Measurements from ENCODE around the gene MEIOC. TPM values are rescaled to one million over a fixed set of nuclear protein-coding genes. Genes with fewer than 3 reads are reported as not detected.
A peak's percentile ranks its signal among the peaks of the same experiment; 100 is the strongest.
"Not testable (repeated sequence)": the region's sequence is repeated elsewhere in the genome, so short reads cannot be mapped to it uniquely, and the experiment has no call there.

The MEIOC gene
- total RNA-seq, 2 experiments from 2014 or later, result not detected

DNA sequence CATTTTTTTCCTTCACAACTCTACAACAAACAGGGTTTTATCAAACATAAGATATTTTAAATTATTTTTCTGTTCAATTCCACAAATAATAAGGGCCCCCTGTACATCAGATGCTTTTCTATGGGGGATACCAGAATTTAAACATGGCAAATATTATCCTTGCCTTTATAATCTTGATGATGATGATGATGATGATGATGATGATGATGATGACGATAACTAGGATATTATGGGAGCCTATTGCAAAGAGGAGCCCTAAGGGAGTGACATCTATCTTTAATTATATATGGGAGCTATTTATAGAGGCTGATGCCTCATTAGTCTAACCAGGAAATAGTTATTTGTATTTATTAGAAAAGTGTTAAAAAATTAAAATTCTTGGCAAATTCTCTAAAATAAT, 6.8 kb downstream of the MEIOC start:
- no peak for ATAC-seq
- CTCF ChIA-PET, result interaction anchor here (1.2 kb wide), 1 partner anchor 140 kb away, joined by 4 read pairs; no protein-coding TSS in a partner anchor

DNA sequence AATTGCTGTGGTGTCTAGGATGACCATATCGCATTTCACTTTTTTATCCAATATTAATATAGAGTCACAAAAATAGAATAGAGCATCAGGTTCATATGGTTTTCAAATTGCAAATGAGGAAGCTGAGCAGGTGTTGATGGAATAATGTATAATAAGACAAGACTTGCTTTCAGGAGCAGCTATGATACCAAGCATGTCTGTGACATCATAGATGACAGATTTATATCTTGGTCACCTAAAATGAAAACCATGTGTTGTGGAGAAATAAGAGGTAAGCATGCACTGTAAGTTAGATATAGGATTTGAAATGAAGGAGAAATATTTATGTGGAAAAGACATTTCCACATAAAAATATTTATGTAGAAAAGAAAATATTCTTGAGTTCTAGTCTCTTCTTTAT, 8.6 kb downstream of the MEIOC start:
- DNase-seq (no peak), ATAC-seq (no peak)
- no peaks in the 10 kb centered on the region for H3K9me3 Mint-ChIP-seq (ENCODE audit: low read depth)
- CTCF ChIA-PET, result no interaction called here
- H3K36me3 Mint-ChIP-seq, result no peaks in the 10 kb centered on the region
- no peak overlapping the region for H3K27ac Mint-ChIP-seq
- H3K4me1 Mint-ChIP-seq, result no peaks in the 10 kb centered on the region
- H3K4me3 Mint-ChIP-seq, result no peak overlapping the region
- peaks cover 31% of the 10 kb centered on the region for H3K27me3 Mint-ChIP-seq

More for the DNA sequence above, 6.8 kb downstream of the MEIOC start:
- Mint-ChIP-seq H3K4me1 (no peaks in the 10 kb centered on the region), H3K9me3 (ENCODE audit: low read depth) (no peaks in the 10 kb centered on the region), H3K36me3 (no peaks in the 10 kb centered on the region), H3K4me3 (no peak overlapping the region), H3K27me3 (peaks cover 34% of the 10 kb centered on the region), H3K27ac (no peak overlapping the region)
- no peak for DNase-seq

DNA sequence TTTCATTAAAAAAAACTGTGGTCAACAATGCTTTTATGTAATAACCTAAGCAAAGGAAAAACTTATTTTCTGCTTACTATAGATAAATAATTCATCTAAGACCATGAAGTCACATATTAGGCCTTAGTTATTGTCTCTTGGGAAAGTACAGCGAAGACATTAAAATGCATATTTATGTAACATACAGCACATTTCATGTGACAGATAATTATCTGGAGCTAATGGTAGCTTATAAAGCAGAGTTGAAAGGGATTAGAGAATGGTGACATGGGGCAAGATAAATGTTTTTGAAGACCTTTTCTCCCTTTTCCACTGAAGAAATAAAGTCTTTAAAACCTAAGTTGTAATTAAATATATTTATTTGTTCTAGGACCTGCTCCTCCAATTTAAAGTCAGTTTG, 9.7 kb downstream of the MEIOC start:
- no peak for ATAC-seq
- Mint-ChIP-seq H3K4me3 (no peak overlapping the region), H3K27me3 (peaks cover 26% of the 10 kb centered on the region), H3K9me3 (ENCODE audit: low read depth) (no peaks in the 10 kb centered on the region), H3K27ac (no peak overlapping the region), H3K36me3 (no peaks in the 10 kb centered on the region), H3K4me1 (no peaks in the 10 kb centered on the region)
- CTCF ChIA-PET, result interaction anchor here (1.8 kb wide), 1 partner anchor 132 kb away, joined by 5 read pairs; no protein-coding TSS in a partner anchor
- DNase-seq, result no peak

DNA sequence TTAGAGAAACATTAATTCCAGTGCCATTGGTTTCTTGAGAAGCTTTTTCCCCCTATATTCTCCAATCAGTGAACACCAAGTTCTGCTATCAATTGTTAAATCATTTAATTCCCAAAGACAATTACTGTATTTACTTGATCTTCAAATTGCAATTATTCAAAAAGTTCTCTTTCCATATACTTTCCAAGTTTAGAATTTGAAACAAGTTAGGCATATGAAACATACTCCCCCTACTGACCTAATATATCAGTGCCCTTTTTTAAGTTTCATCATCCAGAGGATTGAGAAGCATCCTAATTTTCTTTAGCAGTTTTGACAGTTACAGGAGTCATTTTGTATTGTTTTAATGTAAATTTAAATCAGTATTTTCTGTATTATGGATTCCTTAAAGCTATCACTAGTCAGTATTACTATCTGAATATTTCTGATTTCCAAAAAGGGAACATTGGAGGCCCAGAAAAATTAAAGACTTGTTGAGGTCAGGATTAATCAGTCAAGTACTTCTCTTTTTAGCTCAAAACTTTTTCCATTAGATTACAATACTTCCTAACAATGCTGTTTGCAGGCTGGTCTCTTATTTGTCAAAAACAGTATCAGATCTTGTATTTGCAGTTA, 16.3 kb downstream of the MEIOC start:
- ATAC-seq, result no peak
- CTCF ChIA-PET, result interaction anchor here (0.9 to 2.0 kb wide), 4 partner anchors 17 to 149 kb away, joined by 3 to 11 read pairs (median 3); partner anchors contain the start of gene CCDC43

DNA sequence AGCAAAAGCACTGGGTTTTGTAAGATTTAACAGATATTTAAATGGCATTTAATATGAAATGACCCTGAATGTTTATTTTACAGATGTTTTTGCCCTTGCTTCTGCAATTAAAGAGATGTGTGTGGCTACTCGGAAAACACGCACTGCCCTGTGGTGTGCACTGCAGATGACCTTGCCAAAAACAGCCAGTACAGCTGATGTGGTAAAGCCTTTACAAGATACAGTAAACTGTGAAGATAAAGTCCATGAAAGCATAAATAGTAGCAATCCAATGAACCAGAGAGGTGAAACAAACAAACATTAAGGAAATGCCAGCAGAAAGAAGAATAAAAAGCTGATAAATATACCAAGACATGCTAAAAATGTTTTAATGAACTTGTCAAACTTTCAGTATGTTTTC, 17.6 kb downstream of the MEIOC start:
- DNase-seq, result no peak
- Mint-ChIP-seq H3K36me3 (peaks cover 7% of the 10 kb centered on the region), H3K4me3 (no peak overlapping the region), H3K4me1 (no peaks in the 10 kb centered on the region), H3K27ac (no peak overlapping the region), H3K27me3 (no peaks in the 10 kb centered on the region), H3K9me3 (ENCODE audit: low read depth) (no peaks in the 10 kb centered on the region)
- no peak for ATAC-seq
- CTCF ChIA-PET, result interaction anchor here (1.1 kb wide), 1 partner anchor 140 kb away, joined by 3 read pairs; no protein-coding TSS in a partner anchor

More for the DNA sequence above, 16.3 kb downstream of the MEIOC start:
- H3K27me3 Mint-ChIP-seq, result peaks cover 4% of the 10 kb centered on the region
- H3K4me3 Mint-ChIP-seq, result no peak overlapping the region
- no peaks in the 10 kb centered on the region for H3K36me3 Mint-ChIP-seq
- DNase-seq, result no peak
- H3K4me1 Mint-ChIP-seq, result no peaks in the 10 kb centered on the region
- no peaks in the 10 kb centered on the region for H3K9me3 Mint-ChIP-seq (ENCODE audit: low read depth)
- H3K27ac Mint-ChIP-seq, result no peak overlapping the region

DNA sequence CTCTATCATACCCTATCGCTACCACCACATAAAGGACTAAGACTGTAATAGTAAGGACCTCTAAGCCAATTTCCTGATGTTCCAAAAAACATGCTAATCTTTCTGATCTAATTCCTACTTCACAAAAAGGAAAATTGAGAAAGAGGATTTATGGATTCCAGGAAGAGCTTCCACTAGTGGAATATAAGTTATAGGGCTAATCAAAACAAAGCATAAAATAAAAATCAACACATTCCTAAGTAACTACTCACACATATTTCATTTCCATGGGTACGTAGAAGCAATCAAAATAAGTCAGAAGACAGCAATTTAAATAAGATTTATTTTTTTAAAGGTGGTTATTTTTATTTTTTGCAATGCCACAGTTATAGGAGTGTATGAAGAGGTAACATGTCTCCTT, 20.9 kb downstream of the MEIOC start:
- DNase-seq (no peak), ATAC-seq (no peak)
- Mint-ChIP-seq H3K36me3 (peaks cover 10% of the 10 kb centered on the region), H3K27ac (no peak overlapping the region), H3K9me3 (ENCODE audit: low read depth) (no peaks in the 10 kb centered on the region), H3K27me3 (no peaks in the 10 kb centered on the region), H3K4me3 (no peak overlapping the region), H3K4me1 (no peaks in the 10 kb centered on the region)
- CTCF ChIA-PET, result interaction anchor here (0.6 kb wide), 1 partner anchor 101 kb away, joined by 3 read pairs; no protein-coding TSS in a partner anchor

DNA sequence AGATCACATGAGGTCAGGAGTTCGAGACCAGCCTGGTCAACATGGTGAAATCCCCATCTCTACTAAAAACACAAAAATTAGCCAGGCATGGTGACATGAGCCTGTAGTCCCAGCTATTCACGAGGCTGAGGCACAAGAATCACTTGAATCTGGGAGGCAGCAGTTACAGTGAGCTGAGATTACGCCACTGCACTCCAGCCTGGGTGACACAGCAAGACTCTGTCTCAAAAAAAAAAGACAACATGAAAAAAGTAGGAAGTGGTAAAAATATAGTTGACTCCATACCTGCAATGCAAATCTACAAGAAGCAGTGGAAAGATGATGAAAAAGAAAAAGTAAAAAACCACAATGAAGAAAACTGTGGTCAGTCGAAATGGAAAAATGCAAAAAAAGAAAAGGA, 27.0 kb downstream of the MEIOC start:
- Mint-ChIP-seq H3K36me3 (peaks cover 18% of the 10 kb centered on the region), H3K4me1 (peaks cover 15% of the 10 kb centered on the region)
- DNase-seq; H3K4me3 Mint-ChIP-seq; H3K9me3 Mint-ChIP-seq (ENCODE audit: low read depth); ATAC-seq; H3K27ac Mint-ChIP-seq; H3K27me3 Mint-ChIP-seq; CTCF ChIA-PET: not testable (repeated sequence)

DNA sequence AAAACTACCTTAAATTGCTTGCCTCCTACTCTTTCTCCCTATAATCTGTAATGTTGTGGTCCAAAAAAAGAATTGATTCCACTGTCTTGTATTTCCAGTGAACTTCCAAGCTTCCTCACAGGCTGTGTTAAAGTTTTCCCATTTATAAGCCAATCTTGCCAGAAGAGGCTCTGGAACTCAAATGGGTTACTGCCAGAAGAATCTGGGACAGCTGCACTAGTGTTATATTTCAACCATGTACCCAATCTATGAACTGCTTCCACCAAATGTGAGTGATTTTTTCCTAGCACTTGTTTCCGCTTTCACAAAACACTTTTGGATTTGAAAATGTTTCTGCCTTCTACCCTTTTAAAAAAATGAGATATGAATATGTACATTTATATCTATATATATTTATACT, 31.5 kb downstream of the MEIOC start:
- CTCF ChIA-PET, result interaction anchor here (0.9 to 1.0 kb wide), 2 partner anchors 21 to 154 kb away, joined by 3 read pairs; partner anchors contain the start of gene DBF4B
- Mint-ChIP-seq H3K27me3 (no peaks in the 10 kb centered on the region), H3K9me3 (ENCODE audit: low read depth) (no peaks in the 10 kb centered on the region), H3K4me1 (peaks cover 37% of the 10 kb centered on the region), H3K27ac (no peak overlapping the region), H3K4me3 (no peak overlapping the region), H3K36me3 (peaks cover 12% of the 10 kb centered on the region)
- no peak for ATAC-seq
- DNase-seq, result no peak

DNA sequence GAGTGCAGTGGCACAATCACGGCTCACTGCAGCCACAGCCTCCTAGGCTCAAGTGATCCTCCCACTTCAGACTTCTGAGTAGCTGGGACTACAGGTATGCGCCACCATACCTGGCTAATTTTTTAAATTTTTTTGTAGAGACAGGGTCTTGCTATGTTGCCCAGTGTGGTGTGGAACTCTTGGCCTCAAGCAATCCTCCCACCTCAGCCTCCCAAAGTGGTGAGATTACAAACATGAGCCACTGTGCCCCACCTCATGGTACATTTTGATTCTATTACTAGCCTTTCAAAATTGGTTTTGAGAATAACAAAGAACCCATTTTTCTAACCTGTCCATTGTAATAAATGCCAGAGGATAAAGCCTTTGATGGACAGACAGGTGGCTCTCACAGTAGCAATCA, 31.9 kb downstream of the MEIOC start:
- H3K27ac Mint-ChIP-seq, result no peak overlapping the region

DNA sequence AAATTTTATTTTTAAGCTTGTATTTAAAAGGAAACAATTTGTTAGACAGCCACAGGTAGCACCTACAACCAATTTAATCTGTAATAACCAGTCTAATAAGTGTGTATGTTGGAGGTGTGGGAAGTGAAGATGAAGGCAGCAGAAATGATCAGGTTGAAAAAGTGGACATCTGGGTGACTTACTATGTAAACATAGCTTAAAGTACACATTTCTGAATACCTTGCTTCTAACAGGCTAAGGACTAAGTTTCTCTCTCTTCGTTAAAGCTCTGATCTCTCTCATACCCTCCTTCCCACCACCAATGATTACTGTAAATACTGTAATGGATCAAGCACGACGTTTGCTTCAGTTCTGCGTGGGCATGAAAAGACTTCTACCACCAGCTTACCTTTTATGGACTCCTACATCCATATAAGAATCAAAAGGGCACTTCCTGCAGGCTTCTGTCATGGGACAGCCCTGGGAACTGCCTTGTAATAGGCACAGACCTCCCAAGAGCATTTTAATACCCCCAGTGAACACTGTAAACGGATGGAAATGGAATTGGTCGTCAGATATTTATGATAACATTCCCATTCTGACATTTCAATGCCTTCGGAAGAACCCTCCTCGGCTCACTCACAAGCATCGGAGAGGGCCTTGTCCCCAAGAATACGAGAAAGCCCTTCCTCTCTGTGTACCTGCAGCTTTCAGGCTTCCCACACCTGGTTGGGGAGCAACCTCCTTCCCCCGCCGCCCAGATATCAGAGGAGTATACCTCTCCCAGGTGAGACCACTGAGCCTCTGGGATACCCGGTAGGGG, 32.6 kb downstream of the MEIOC start:
- ATAC-seq (no peak), DNase-seq (no peak)
- CTCF ChIA-PET, result interaction anchor here (0.6 to 2.5 kb wide), 3 partner anchors 10 to 156 kb away, joined by 3 to 11 read pairs (median 3); no protein-coding TSS in a partner anchor
- peak overlapping the region; percentile 95 for H3K4me3 Mint-ChIP-seq
- H3K27ac Mint-ChIP-seq, result peak overlapping the region; percentile 87
- peaks cover 34% of the 10 kb centered on the region for H3K4me1 Mint-ChIP-seq
- peaks cover 5% of the 10 kb centered on the region for H3K36me3 Mint-ChIP-seq
- H3K9me3 Mint-ChIP-seq (ENCODE audit: low read depth), result no peaks in the 10 kb centered on the region
- H3K27me3 Mint-ChIP-seq, result no peaks in the 10 kb centered on the region

More for the DNA sequence above, 31.9 kb downstream of the MEIOC start:
- no peak for ATAC-seq
- Mint-ChIP-seq H3K4me1 (peaks cover 37% of the 10 kb centered on the region), H3K9me3 (ENCODE audit: low read depth) (no peaks in the 10 kb centered on the region), H3K4me3 (peak overlapping the region; percentile 95), H3K27me3 (no peaks in the 10 kb centered on the region), H3K36me3 (peaks cover 9% of the 10 kb centered on the region)
- CTCF ChIA-PET, result interaction anchor here (0.6 to 2.5 kb wide), 4 partner anchors 11 to 155 kb away, joined by 3 to 11 read pairs (median 3); no protein-coding TSS in a partner anchor
- DNase-seq, result no peak

DNA sequence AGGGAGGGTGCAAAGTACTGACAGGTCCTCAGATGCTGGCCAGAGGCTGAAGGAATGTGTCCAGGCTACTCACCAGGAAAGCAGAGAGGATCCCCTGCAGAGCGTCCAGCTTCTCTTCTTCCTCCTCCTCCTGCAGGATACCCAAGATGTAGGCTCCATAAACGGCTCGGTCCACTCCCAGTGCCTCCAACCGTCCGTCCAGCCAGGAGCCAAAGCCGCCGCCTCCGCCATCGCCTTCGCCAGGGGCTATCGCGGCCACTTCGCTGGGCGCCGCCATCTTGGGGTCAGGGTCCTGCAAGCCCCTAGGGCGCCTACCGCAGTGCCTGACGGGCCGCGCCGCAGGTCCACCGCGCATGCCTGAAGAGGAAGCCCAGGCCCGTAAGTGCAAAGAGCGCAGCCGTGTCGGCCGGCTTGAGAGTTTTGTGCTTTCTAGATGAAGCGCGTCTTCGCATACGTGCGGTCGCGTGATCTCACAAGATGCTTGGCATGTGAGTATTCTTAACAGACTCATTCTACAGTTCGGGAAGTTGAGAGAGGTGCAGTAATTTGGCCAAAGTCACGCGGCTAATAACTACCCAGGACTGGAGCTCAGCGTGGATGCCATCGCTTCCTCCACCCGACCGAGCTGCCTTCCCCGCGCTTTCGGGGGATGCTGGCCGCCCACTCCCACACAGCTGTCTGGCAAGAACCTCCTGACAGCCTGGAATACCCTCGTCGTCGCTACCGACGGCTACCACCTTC, 33.4 kb downstream of the MEIOC start, which contains the start of gene CCDC43:
Gene CCDC43, minus strand, starts transcription at position 300 of the 741 bp plus-strand sequence. Its CDS starts 23 bp downstream, at position 277.
- ATAC-seq (peak; percentile 99), DNase-seq (peak; percentile 95)
- H3K4me3 Mint-ChIP-seq, result peak within 1 kb of the TSS; percentile 95
- no peaks in the 10 kb centered on the region for H3K9me3 Mint-ChIP-seq (ENCODE audit: low read depth)
- H3K27ac Mint-ChIP-seq, result peak within 1 kb of the TSS; percentile 87
- peaks cover 34% of the 10 kb centered on the region for H3K4me1 Mint-ChIP-seq
- CTCF ChIA-PET, result interaction anchor here (0.9 to 2.5 kb wide), 7 partner anchors 11 to 157 kb away, joined by 3 to 11 read pairs (median 4); partner anchors contain the start of gene DBF4B
- no peaks in the 10 kb centered on the region for H3K27me3 Mint-ChIP-seq
- H3K36me3 Mint-ChIP-seq, result peaks cover 5% of the 10 kb centered on the region

DNA sequence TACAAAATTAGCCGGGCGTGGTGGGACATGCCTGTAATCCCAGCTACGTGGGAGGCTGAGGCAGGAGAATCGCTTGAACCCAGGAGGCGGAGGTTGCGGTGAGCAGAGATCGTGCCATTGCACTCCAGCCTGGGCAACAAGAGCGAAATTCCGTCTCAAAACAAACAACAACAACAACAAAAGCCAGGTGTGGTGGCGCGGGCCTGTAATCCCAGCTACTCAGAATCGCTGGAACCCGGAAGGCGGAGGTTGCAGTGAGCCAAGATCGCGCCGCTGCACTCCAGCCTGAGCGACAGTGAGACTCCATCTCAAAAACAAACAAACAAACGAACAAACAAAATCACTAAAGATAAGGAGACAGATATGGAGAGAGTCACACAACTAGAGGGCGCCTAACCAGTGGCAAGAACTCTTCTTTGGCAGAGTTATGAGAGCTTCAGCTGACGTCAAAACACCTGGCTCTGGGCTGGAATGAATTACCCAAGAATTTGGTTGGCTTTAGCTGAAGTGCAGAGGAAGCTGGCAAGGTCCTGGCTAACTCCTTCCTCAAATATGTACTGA, 34.6 kb downstream of the MEIOC start:
- H3K36me3 Mint-ChIP-seq; ATAC-seq; H3K9me3 Mint-ChIP-seq (ENCODE audit: low read depth); H3K27me3 Mint-ChIP-seq: not testable (repeated sequence)
- Mint-ChIP-seq H3K27ac (peak overlapping the region; percentile 1), H3K4me1 (peaks cover 31% of the 10 kb centered on the region), H3K4me3 (peak overlapping the region; percentile 34)
- CTCF ChIA-PET, result interaction anchor here (0.7 to 2.5 kb wide), 10 partner anchors 10 to 158 kb away, joined by 3 to 11 read pairs (median 4); partner anchors contain the start of gene DBF4B
- DNase-seq, result peak; percentile 49

All from activated CD8-positive, alpha-beta memory T cell treated with anti-CD3 and anti-CD28 coated beads, Interleukin-2, amount 10 ng/mL, durations not matched to agents 7 days and 5 days (primary cell).